Suprapubic skin (tissue), 4 donors: ENCODE measurements around the gene ZDHHC14. TPM values are rescaled to one million over a fixed set of nuclear protein-coding genes. Genes with fewer than 3 reads are reported as not detected.

Experiments
- DNase-seq, 2 donors: peaks; one replicate each; pipeline ENCODE4 v3.0.0-alpha.2; 2019; ENCODE audit warnings: low spot score in 2 of 2
- H3K27ac ChIP-seq: fragments of 200-600 bp; sonication (generic); one replicate; pipeline ENCODE4 v1.5.1; 2019
- H3K27me3 ChIP-seq: fragments of 200-600 bp; sonication (generic); one replicate; pipeline ENCODE4 v1.5.1; 2019
- H3K36me3 ChIP-seq: fragments of 200-600 bp; sonication (generic); one replicate; pipeline ENCODE4 v1.5.1; 2019
- H3K4me1 ChIP-seq: fragments of 200-600 bp; sonication (generic); one replicate; pipeline ENCODE4 v1.5.1; 2019
- H3K4me3 ChIP-seq: fragments of 200-600 bp; sonication (generic); one replicate; pipeline ENCODE4 v1.5.1; 2019; ENCODE audit warnings: mild to moderate bottlenecking
- H3K9me3 ChIP-seq: fragments of 200-600 bp; sonication (generic); one replicate; pipeline ENCODE4 v1.5.1; 2019
- EP300 ChIP-seq: sonication (generic); formaldehyde crosslinking; IDR thresholded peaks from one replicate; pipeline ENCODE4 v1.6.1; 2017; ENCODE audit warnings: antibody characterized with exemption
- POLR2A ChIP-seq, 2 donors: fragments of 450-650 bp; IDR thresholded peaks; one replicate each; pipeline ENCODE4 v1.6.1; 2017; ENCODE audit warnings: antibody characterized with exemption in 2 of 2, mild to moderate bottlenecking in 2 of 2, moderate library complexity in 2 of 2
- POLR2AphosphoS5 ChIP-seq, 3 donors: sonication (generic); formaldehyde crosslinking; IDR thresholded peaks; one replicate each; pipeline ENCODE4 v1.6.1; 2017; ENCODE audit warnings: antibody characterized with exemption in 3 of 3
- WGBS: methylation state at CpG from one replicate; pipeline ENCODE4 v1.1.5; 2018; 5-methylcytosine and 5-hydroxymethylcytosine counted together
- total RNA-seq, 4 donors: library from RNA; depleted of rRNA; stranded (reverse); fragments of >200 nt; gene quantifications; one replicate each; pipeline ENCODE4 v1.1.0, GENCODE V29; 2016
- TF ChIP-seq, protein P1 (sequence below), 2 donors: fragments of 200-600 bp in 1 of 2; fragments of 450-650 bp in 1 of 2; sonication (generic) in 1 of 2; IDR thresholded peaks; one replicate each; pipeline ENCODE4 v1.5.1; 2016 to 2019; ENCODE audit warnings: antibody characterized with exemption in 2 of 2, mild to moderate bottlenecking in 1 of 2, moderate library complexity in 1 of 2

Gene ZDHHC14
- total RNA-seq, 4 donors from 2014 or later, result 4.3 to 9.9 (median 7.7) TPM

DNA sequence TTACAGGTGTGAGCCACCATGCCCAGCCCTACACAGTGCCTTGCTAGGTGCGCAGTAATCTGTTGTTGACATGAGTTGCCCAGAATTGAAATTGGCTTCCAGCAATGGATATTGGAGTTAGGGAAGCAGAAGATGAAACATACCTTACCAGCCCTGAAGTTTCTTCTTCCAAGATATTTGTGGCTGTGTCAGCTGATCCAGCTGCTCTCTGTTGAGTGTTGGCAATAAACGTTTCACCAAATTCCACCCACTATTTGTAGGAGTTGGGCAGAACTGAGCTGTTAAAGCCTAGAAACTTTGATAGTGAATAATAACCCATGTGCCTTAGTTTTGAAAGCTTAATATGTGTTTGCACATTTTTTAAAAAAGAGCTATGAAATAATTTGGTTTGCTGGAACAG, 223.8 kb downstream of the ZDHHC14 start:
- WGBS, result 54% methylated on average over 2 of the region's 2 CpGs
- TF ChIP-seq, protein P1, sequence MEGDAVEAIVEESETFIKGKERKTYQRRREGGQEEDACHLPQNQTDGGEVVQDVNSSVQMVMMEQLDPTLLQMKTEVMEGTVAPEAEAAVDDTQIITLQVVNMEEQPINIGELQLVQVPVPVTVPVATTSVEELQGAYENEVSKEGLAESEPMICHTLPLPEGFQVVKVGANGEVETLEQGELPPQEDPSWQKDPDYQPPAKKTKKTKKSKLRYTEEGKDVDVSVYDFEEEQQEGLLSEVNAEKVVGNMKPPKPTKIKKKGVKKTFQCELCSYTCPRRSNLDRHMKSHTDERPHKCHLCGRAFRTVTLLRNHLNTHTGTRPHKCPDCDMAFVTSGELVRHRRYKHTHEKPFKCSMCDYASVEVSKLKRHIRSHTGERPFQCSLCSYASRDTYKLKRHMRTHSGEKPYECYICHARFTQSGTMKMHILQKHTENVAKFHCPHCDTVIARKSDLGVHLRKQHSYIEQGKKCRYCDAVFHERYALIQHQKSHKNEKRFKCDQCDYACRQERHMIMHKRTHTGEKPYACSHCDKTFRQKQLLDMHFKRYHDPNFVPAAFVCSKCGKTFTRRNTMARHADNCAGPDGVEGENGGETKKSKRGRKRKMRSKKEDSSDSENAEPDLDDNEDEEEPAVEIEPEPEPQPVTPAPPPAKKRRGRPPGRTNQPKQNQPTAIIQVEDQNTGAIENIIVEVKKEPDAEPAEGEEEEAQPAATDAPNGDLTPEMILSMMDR (IDR thresholded peaks at IDR 0.05), result no peak
- TF ChIP-seq EP300, result no peak
- TF ChIP-seq POLR2AphosphoS5 (IDR thresholded peaks at IDR 0.05), result no peak
- TF ChIP-seq POLR2A (IDR thresholded peaks at IDR 0.05), result no peak
- Histone ChIP-seq H3K36me3 (no peaks in the 10 kb centered on the region), H3K4me3 (no peak overlapping the region), H3K27me3 (no peaks in the 10 kb centered on the region), H3K27ac (no peak overlapping the region), H3K4me1 (no peaks in the 10 kb centered on the region), H3K9me3 (no peaks in the 10 kb centered on the region)
- no peak for DNase-seq

DNA sequence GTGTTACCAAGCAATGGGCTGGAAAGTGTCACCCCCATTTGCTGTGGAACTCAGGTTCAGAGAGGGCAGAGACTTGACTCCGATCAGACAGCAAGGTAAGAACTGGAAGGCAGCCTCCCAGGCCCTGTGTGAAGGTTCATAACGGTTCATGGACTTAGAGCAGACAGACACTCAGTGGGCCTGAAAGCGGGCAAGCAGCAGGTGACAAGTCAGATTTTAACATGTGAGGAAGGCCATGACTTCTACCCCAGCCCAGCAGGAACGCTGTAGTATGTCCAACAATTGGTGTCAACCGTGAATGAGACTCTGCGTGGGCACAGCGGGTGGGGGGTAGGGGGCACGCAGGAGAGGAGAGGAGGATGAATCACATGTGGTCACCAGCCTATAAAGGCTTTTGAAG, 224.5 kb downstream of the ZDHHC14 start:
- H3K27me3 ChIP-seq, result no peaks in the 10 kb centered on the region
- no peaks in the 10 kb centered on the region for H3K9me3 ChIP-seq
- H3K4me1 ChIP-seq, result no peaks in the 10 kb centered on the region
- H3K4me3 ChIP-seq, result no peak overlapping the region
- no peak for DNase-seq
- WGBS, result 94% methylated on average over 8 of the region's 8 CpGs
- TF ChIP-seq POLR2AphosphoS5 (IDR thresholded peaks at IDR 0.05) (no peak), EP300 (no peak), POLR2A (IDR thresholded peaks at IDR 0.05) (no peak)
- TF ChIP-seq, protein P1 (IDR thresholded peaks at IDR 0.05), result no peak
- H3K36me3 ChIP-seq, result no peaks in the 10 kb centered on the region
- H3K27ac ChIP-seq, result no peak overlapping the region

DNA sequence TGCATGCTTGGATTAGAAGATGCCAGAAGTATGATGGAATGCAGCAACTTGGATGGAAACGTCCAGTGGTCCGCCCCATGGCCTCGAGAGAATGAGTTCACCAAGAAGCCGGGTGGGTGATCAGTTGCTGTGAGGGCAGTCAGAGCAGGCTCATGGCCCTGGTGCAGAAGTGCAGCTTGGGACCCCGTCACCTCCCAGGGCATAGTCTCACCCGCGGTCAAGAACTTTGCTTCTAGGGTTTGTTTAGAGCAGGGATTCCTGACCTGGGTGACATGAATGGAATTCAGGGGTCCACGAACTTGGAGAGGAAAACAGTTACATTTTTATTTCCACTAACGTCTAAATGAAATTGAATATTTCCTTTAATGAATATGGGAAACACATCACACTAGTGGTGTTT, 225.5 kb downstream of the ZDHHC14 start:
- TF ChIP-seq POLR2AphosphoS5 (IDR thresholded peaks at IDR 0.05) (no peak), POLR2A (IDR thresholded peaks at IDR 0.05) (no peak), EP300 (no peak)
- TF ChIP-seq, protein P1 (IDR thresholded peaks at IDR 0.05), result no peak
- Histone ChIP-seq H3K4me1 (no peaks in the 10 kb centered on the region), H3K27me3 (no peaks in the 10 kb centered on the region), H3K36me3 (no peaks in the 10 kb centered on the region), H3K9me3 (no peaks in the 10 kb centered on the region), H3K4me3 (no peak overlapping the region), H3K27ac (no peak overlapping the region)
- no peak for DNase-seq
- WGBS, result 90% methylated on average over 9 of the region's 9 CpGs

DNA sequence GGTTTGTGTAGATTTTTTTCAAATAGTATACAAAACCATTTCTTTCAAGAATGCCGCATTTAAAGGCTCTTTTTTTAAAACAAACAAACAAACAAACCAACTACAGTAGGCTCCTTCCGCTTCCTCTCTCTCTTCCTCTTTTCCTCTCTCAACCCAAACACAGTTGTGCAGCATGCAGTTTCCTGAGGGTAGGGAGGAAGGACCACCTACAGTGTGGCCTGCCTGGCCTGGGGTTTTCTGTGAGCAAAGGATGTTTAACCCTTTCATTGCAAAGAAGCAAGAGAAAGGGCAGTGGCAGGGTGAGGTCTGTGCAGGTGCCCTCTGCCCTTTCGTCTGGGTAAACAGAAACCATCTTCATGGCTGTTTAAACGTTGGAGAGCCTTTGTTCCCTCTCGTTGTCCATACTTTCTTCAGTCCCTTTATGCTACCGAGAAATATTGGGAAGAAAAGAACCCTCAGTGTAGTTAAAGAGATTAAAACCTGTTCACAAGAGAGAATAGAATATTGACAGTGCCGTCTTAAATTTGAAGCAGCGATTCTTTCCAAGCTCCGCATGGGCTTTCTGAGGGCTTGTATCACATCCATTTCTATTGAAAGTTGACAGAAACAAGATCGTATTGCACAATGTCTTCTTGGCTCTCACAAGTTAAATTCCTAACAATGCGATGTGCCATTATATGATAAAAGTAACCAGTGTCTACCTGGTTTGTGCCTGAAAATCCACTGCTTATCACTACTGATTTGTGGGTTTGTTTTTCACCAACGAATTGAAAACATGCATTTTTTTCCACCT, 226.5 kb downstream of the ZDHHC14 start:
- WGBS, result 77% methylated on average over 12 of the region's 12 CpGs
- no peak for TF ChIP-seq POLR2AphosphoS5 (IDR thresholded peaks at IDR 0.05)
- TF ChIP-seq POLR2A (IDR thresholded peaks at IDR 0.05), result no peak
- TF ChIP-seq, protein P1 (IDR thresholded peaks at IDR 0.05), result no peak
- TF ChIP-seq EP300, result no peak
- Histone ChIP-seq H3K36me3 (no peaks in the 10 kb centered on the region), H3K27me3 (no peaks in the 10 kb centered on the region), H3K9me3 (no peaks in the 10 kb centered on the region), H3K4me1 (no peaks in the 10 kb centered on the region), H3K4me3 (no peak overlapping the region), H3K27ac (no peak overlapping the region)
- DNase-seq, result no peak

DNA sequence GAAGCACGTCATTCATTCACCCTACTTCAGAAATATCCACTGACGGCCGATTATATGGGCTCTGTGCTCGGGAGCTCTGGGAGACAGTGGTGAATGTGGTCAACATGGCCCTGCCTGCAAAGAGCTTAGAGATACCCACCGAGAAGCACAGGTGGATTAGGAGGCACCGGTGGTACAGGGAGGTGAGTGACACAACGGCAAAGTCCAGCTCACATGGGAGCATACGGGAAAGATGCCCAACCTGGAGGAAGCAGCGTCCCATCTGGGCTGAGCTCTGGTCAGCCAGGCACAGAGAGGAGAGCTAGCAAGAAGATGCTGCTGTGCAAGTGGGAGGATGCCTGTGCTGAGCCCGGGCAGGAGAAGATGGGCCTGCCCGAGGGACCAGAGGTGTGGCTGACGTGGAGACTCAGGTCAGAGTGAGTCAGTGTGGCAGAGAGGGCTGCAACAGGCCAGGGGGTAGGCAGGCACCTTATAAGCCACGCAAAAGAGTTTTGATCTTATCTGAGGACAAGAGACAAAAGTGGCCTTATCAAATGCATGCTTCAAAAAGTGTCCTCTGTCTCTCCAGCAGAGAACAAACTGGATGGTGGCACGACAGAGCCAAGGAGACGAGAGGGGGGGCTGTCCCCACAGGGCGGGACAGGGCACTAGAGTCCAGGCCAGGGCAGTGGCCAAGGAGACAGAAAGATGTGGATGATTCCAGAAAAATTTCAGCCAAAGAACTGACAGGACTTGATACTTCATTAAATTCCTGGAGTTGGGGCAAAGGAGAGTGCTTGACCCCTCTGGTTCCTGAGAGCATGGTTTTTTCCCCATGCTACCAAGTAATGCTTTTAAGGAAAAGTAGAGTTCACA, 227.5 kb downstream of the ZDHHC14 start:
- DNase-seq, result peak; percentile 29 to 56
- TF ChIP-seq EP300, result no peak
- TF ChIP-seq POLR2A (IDR thresholded peaks at IDR 0.05), result no peak
- TF ChIP-seq, protein P1 (IDR thresholded peaks at IDR 0.05), result no peak
- TF ChIP-seq POLR2AphosphoS5 (IDR thresholded peaks at IDR 0.05), result no peak
- no peaks in the 10 kb centered on the region for H3K36me3 ChIP-seq
- H3K4me1 ChIP-seq, result no peaks in the 10 kb centered on the region
- H3K4me3 ChIP-seq, result no peak overlapping the region
- H3K9me3 ChIP-seq, result no peaks in the 10 kb centered on the region
- WGBS, result 89% methylated on average over 16 of the region's 16 CpGs
- H3K27me3 ChIP-seq, result no peaks in the 10 kb centered on the region
- no peak overlapping the region for H3K27ac ChIP-seq
